Uterus (tissue), 2 donors: Measurements from ENCODE around the gene FAM24A.

ENCODE experiments used
- POLR2A ChIP-seq, 2 donors: fragments of 450-650 bp; IDR thresholded peaks; one replicate each; pipeline ENCODE4 v1.6.1; 2016; ENCODE audit warnings: antibody characterized with exemption in 2 of 2, mild to moderate bottlenecking in 1 of 2, moderate library complexity in 1 of 2
- TF ChIP-seq, protein P1 (sequence below), 4 experiments: fragments of 200-600 bp in 2 of 4; fragments of 450-650 bp in 2 of 4; sonication (generic) in 2 of 4; IDR thresholded peaks; one replicate each; pipeline ENCODE4 v1.5.1; 2016 to 2019; ENCODE audit warnings: antibody characterized with exemption in 4 of 4, mild to moderate bottlenecking in 2 of 4, moderate library complexity in 1 of 4

DNA sequence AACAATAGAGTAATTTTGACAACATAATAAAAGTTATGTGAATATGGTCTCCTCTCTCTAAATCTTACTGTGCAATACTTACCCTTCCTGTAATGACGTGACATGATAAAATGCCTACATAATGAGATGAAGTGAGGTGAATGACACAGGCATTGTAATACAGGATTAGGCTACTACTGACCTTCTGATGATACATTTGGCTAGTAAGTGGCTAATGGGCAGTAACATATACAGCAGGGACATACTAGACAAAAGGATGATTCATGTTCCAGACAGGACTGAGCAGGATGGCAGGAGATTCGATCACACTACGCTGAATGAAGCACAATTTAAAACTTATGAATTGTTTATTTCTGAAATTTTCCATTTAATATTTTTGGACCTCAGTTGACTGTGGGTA lies 38.9 kb downstream of the FAM24A start:
- TF ChIP-seq POLR2A (IDR thresholded peaks at IDR 0.05), result no peak
- TF ChIP-seq, protein P1, sequence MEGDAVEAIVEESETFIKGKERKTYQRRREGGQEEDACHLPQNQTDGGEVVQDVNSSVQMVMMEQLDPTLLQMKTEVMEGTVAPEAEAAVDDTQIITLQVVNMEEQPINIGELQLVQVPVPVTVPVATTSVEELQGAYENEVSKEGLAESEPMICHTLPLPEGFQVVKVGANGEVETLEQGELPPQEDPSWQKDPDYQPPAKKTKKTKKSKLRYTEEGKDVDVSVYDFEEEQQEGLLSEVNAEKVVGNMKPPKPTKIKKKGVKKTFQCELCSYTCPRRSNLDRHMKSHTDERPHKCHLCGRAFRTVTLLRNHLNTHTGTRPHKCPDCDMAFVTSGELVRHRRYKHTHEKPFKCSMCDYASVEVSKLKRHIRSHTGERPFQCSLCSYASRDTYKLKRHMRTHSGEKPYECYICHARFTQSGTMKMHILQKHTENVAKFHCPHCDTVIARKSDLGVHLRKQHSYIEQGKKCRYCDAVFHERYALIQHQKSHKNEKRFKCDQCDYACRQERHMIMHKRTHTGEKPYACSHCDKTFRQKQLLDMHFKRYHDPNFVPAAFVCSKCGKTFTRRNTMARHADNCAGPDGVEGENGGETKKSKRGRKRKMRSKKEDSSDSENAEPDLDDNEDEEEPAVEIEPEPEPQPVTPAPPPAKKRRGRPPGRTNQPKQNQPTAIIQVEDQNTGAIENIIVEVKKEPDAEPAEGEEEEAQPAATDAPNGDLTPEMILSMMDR (IDR thresholded peaks at IDR 0.05), result no peak
